ENCODE data around the gene SBNO1.
"Not testable (repeated sequence)": the region's sequence is repeated elsewhere in the genome, so short reads cannot be mapped to it uniquely, and the experiment has no call there.

The SBNO1 gene

DNA sequence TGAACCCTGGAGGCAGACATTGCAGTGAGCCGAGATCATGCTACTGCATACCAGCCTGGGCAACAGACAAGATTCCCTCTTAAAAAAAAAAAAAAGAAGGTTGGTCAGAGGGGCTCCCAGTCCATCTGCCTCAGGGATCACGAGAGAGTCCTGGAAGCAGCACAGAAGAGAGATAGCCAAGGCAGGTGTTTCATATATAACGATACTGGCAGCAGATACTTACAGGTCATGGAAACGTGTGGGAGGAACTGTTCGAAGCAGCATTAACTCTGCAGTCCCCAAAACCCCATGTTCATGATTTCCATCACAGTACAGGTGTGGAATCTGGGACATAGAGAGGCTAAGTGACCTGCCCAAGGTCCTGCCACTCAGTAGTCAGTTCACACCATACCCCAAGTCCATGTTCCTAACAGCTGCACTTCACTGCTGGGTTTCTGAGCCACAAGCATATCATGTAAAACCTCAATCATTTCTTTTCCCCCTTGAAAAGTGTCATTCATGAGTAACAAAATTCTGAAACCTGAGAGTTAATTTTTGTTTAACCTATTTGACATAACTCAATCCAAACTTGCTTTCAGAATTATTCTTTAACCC, 109.7 kb downstream of the SBNO1 start:
- TF ChIP-seq, protein P1, sequence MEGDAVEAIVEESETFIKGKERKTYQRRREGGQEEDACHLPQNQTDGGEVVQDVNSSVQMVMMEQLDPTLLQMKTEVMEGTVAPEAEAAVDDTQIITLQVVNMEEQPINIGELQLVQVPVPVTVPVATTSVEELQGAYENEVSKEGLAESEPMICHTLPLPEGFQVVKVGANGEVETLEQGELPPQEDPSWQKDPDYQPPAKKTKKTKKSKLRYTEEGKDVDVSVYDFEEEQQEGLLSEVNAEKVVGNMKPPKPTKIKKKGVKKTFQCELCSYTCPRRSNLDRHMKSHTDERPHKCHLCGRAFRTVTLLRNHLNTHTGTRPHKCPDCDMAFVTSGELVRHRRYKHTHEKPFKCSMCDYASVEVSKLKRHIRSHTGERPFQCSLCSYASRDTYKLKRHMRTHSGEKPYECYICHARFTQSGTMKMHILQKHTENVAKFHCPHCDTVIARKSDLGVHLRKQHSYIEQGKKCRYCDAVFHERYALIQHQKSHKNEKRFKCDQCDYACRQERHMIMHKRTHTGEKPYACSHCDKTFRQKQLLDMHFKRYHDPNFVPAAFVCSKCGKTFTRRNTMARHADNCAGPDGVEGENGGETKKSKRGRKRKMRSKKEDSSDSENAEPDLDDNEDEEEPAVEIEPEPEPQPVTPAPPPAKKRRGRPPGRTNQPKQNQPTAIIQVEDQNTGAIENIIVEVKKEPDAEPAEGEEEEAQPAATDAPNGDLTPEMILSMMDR (IDR thresholded peaks at IDR 0.05; ENCODE audit: extremely low read depth, insufficient read depth, missing control alignments): no peak
- in situ Hi-C loops (cut with MboI; ENCODE audit: low pct_unique_long_range_greater_than_20kb, low sequenced_read_pairs, unreplicated experiment): no loop called here

DNA sequence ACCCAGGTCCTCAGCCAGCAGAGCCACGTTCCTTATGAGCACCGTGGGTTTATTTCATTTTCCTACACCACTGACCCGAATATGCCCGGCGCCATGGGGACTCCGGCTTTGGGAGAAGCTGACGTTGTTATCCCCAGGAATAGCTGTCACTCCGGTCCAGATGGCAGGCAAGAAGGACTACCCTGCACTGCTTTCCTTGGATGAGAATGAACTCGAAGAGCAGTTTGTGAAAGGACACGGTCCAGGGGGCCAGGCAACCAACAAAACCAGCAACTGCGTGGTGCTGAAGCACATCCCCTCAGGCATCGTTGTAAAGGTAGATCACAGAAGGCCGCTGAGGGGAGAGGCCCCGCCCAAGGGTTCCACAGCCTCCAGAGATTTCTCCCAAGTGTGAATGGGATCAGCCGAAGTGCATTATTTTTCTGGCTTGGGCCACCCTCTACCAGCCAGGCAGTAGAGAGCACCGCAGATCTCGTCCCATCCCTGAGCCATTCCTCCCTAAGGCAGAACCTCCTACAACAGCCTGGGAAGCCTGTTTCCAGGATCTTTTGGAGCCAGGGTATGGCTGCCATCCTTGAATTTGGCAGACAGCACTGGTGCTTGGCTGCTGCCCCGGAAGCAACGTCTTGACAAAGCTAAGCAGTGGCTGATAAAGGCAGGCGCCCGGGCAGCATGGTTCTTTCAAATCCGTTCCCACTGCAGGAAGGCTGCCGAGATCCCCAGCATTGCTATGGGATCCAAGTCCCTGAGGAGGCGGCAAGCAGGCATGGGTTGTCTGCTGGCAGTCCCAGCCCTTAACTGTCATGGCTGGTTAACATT, 110.8 kb downstream of the SBNO1 start:
- TF ChIP-seq, protein P1 (IDR thresholded peaks at IDR 0.05; ENCODE audit: extremely low read depth, insufficient read depth, missing control alignments): no peak
- no peak for DNase-seq (ENCODE audit: low spot score)
- in situ Hi-C loops (cut with MboI; ENCODE audit: low pct_unique_long_range_greater_than_20kb, low sequenced_read_pairs, unreplicated experiment): no loop called here

More for the DNA sequence above, 109.7 kb downstream of the SBNO1 start:
- no peak for DNase-seq (ENCODE audit: low spot score)

DNA sequence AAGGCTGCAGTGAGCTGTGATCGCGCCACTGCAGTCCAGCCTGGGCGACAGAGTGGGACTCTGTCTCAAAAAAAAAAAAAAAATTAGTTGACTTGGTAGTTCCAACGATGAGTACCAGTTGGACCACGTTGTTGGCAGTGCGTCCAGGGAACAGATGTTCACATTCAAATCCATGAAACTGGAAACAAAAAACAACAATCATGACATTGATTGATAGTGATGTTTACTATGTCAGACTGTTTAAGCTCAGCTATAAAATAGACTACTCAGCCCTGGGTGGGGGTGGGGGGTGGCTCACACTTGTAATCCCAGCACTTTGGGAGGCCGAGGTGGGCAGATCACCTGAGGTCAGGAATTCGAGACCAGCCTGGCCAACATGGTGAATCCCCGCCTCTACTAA, 112.3 kb downstream of the SBNO1 start:
- DNase-seq (ENCODE audit: low spot score); in situ Hi-C loops (cut with MboI; ENCODE audit: low pct_unique_long_range_greater_than_20kb, low sequenced_read_pairs, unreplicated experiment): not testable (repeated sequence)

DNA sequence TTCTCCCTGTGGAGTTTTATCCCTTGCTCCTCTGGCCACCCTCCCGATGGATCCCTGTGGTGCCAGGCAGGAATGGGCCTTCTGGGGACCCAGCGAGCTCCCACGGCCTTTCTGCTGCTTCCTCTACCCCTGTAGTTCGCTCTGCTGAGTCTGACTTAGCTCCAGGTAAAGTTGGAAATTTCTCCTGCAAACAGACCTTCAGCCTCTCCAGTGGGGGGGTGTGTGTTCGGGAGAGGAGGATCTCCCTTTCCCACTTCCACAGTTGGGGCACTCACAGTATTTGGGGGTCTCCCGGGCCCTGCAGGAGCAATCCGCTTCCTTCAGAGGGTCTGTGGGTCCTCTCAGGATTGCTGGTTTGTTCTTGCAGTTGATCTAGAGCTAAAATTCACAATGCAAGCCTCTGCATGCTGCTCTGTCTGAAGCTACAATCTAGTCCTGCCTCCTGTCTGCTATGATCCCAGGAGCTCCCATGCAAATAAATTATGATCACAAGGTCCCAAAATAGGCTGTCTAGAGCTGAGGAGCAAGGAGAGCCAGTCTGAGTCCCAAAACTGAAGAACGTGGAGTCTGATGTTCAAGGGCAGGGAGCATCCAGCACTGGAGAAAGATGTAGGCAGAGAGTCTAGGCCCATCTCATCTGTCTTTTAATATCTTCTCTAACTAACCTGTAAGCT, 113.1 kb downstream of the SBNO1 start:
- DNase-seq (ENCODE audit: low spot score): no peak
- in situ Hi-C loops (cut with MboI; ENCODE audit: low pct_unique_long_range_greater_than_20kb, low sequenced_read_pairs, unreplicated experiment): no loop called here
- TF ChIP-seq, protein P1 (IDR thresholded peaks at IDR 0.05; ENCODE audit: extremely low read depth, insufficient read depth, missing control alignments): no peak

DNA sequence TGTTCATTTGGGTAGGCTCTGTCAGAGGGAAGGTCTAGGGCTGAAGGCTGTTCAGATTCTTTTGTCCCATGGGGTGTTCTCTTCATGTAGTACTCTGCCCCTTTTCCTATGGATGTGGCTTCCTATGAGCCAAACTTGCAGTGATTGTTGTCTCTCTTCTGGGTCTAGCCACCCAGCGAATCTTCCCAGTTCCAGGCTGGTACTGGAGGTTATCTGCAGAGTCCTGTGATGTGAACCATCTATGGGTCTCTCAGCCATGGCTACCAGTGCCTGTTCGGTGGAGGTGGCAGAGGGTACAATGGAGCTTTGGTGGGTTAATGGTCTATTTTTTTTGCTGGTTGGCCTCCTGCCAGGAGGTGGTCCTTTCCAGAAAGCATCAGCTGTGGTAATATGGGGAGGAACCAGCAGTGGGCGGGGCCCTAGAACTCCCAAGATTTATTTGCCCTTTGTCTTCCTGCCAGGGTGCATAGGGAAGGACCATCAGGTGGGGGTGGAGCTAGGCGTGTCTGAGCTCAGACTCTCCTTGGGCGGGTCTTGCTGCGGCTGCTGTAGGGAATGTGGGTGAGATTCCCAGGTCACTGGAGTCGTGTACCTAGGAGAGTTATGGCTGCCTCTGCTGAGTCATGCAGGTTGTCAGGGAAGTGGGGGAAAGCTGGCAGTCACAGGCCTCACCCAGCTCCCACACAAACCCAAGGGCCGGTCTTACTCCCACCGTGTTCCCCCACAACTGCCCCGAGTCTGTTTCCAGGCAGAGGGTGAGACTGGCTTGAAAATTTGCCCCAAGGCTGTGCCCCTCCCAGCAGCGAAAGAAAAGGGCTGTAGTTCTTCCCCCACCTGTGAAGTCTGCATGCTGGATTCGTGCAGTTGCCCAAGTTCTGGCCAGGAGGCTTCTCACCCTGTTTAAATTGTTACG, 113.9 kb downstream of the SBNO1 start:
- DNase-seq (ENCODE audit: low spot score): no peak
- TF ChIP-seq, protein P1 (IDR thresholded peaks at IDR 0.05; ENCODE audit: extremely low read depth, insufficient read depth, missing control alignments): no peak
- in situ Hi-C loops (cut with MboI; ENCODE audit: low pct_unique_long_range_greater_than_20kb, low sequenced_read_pairs, unreplicated experiment): no loop called here

DNA sequence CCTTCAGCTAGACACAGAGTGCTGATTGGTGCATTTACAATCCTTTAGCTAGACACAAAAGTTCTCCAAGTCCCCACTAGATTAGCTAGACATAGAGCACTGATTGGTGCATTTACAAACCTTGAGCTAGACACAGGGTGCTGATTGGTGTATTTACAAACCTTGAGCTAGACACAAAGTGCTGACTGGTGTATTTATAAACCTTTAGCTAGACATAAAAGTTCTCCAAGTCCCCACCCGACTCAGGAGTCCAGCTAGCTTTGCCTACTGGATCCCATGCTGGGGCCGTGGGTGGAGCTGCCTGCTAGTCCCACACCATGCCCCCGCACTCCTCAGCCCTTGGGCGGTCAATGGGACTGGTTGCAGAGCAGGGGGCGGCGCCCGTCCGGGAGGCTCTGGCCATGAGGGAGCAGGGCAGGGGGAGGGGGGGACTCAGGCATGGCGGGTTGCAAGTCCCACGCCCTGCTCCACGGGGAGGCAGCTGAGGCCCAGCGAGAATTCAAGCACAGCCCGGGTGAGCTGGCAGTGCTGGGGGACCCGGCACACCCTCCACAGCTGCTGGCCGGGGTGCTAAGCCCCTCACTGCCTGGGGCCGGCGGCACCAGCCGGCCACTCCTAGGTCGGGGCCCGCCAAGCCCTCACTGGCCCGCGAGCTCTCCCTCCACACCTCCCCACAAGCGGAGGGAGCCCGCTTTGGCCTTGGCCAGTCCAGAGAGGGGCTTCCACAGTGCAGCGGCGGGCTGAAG, 115.5 kb downstream of the SBNO1 start:
- in situ Hi-C loops (cut with MboI; ENCODE audit: low pct_unique_long_range_greater_than_20kb, low sequenced_read_pairs, unreplicated experiment): loop anchor here (25.0 kb wide), 1 partner anchor 412 kb away; the partner anchor contains the start of gene HIP1R
- DNase-seq (ENCODE audit: low spot score): not testable (repeated sequence)

DNA sequence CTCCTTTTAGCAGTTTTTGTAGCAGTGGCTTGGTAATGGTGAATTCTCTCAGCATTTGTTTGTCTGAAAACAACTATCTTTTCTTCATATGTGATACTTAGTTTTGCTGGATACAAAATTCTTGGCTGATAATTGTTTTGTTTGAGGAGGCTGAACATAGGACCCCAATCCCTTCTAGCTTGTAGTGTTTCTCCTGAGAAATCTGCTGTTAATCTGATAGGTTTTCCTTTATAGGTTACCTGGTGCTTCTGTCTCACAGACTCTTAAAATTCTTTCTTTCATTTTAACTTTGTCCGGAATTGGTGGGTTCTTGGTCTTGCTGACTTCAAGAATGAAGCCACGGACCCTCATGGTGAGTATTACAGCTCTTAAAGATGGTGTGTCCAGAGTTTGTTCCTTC, 116.5 kb downstream of the SBNO1 start:
- in situ Hi-C loops (cut with MboI; ENCODE audit: low pct_unique_long_range_greater_than_20kb, low sequenced_read_pairs, unreplicated experiment): loop anchor here (25.0 kb wide), 1 partner anchor 411 kb away; the partner anchor contains the start of gene HIP1R
- DNase-seq (ENCODE audit: low spot score): not testable (repeated sequence)
